Loucy (cell line): ENCODE measurements around the gene FNTB.
A peak's percentile ranks its signal among the peaks of the same experiment; 100 is the strongest.

Experiments
- CTCF ChIP-seq: fragments of 200-600 bp; sonication (generic); conservative IDR thresholded peaks from 2 replicates; pipeline ENCODE4 v1.5.1; 2014; ENCODE audit warnings: mild to moderate bottlenecking, antibody characterized with exemption, low read length
- EZH2phosphoT487 ChIP-seq: fragments of 200-600 bp; IDR thresholded peaks from 2 replicates; pipeline ENCODE4 v1.6.1; 2018; ENCODE audit warnings: antibody characterized with exemption, mild to moderate bottlenecking, moderate library complexity, borderline replicate concordance

GRCh38 chr14:65019944-65020566, 33.4 kb downstream of the FNTB start:
- TF ChIP-seq CTCF (peak; percentile 87), EZH2phosphoT487 (no peak)
